HG02571 (cell line): ENCODE measurements around the gene SLC35E4.

ENCODE experiments used
- ATAC-seq: cut with Tn5 transposase; IDR thresholded peaks from one replicate; pipeline ENCODE4 v1.9.1; 2021; ENCODE audit warnings: mild to moderate bottlenecking, moderate library complexity; ENCODE audit not compliant: unreplicated experiment

The SLC35E4 gene

GRCh38 chr22:30687358-30687757 lies 51.8 kb downstream of the SLC35E4 start:
- no peak for ATAC-seq

DNA sequence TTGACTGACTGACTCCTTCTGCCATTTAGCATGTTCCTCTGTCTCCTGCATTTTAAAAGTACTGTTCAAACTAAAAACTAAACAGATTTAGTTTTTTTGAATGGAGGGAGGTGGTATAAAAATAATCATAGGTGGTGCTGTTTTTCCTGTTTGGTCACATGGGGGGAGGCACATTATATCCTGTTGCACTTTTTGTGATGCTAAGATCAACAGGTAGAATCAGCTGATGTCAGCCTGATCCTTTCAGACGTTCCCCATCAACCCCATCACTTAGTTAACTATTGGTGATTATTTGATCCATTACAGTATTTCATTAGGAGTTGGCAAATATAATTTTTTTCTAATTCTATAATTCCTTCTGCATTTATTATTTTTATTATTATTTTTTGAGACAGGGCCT lies 54.0 kb downstream of the SLC35E4 start:
- ATAC-seq = no peak

DNA sequence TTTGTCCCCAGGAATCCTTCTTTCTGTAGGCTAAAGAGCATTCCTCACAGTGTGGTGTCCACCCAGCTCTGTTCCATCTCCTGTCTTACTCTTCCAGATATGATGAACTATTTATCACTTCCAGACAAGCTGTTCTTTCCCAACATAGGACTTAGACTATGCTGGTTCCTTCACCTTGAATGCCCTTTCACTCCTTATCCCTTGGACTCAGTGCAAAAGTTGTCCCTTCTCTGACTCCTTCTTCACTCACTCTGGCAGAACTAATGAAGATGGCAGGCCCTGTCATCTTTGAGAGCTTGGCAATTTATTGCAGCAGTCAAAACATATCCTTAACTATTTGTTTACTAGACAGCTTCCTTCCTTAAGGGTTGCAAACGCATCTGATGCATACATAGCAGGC lies 55.6 kb downstream of the SLC35E4 start:
- ATAC-seq = no peak

- ATAC-seq = no peak
Observed at GRCh38 chr22:30694171-30694639, 58.6 kb downstream of the SLC35E4 start.

DNA sequence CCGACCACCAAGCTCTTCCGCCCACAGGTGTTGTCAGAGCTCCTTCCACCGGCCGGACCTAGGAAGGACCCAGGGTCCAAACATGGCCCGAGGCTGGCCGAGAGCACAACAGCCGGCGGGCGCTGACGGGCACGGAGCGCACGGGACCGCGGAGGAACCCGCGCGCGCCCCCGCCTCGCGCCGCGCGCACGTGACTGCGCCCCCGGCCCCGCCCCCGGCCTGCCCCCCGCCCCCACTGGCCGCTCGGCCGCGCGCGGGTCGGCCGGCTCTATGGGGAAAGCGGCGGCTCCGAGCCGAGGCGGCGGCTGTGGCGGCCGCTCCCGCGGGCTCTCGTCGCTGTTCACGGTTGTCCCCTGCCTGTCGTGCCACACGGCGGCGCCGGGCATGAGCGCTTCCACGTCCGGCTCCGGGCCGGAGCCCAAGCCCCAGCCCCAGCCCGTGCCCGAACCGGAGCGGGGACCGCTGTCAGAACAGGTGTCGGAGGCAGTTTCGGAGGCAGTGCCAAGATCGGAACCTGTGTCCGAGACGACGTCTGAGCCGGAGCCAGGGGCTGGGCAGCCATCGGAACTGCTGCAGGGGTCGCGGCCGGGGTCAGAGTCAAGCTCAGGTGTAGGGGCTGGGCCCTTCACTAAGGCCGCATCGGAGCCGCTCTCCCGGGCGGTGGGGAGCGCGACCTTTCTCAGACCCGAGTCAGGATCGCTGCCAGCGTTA lies 59.2 kb downstream of the SLC35E4 start, which contains the start of gene OSBP2:
Gene OSBP2 (plus strand): TSS at position 235 of the 711 bp plus-strand sequence. CDS start 36 bp downstream, at position 271.
- ATAC-seq = no peak

GRCh38 chr22:30695351-30695851 lies 59.8 kb downstream of the SLC35E4 start:
- ATAC-seq = no peak

DNA sequence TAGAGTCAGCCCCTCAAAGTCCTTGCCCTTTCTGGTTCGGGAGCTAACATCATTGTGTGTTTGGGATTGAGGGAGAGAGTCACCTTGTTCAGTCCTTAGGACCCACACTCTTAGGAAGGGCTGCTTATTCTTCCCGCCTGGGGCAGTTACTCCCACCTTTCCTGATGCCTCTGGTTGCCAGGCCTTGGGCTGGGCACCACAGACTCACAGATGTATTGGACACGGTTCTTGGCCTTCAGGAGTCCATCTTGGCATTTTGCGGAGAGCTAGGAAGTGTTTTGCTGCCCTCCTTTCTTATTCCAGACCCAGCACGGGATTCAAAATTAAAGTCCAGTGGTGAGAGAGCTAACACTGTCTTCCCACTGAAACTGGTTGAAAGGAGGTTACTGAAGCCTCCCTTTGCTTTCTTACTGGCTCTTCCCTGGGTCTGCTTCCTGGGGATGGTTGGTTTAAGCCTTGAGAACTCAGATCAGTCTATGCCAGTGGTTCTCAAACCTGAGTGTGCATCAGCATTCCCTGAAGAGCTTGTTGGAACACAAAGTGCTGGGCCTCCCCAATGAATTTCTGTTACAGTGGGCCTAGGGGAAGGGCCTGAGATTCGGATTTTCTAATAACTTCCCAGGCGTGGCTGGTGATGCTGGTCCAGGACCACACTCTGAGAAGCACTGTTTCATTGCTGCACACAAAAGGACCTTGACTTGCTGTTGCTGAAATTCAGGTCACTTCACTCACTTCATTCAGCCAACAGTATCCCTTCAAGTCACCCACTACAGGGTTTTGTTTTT lies 60.5 kb downstream of the SLC35E4 start:
- no peak for ATAC-seq
